Hepatocyte (in vitro differentiated cells): Measurements from ENCODE around the gene ENO2.

Experiments
- EZH2 ChIP-seq: fragments of 200-600 bp; sonication (generic); IDR thresholded peaks from 2 replicates; pipeline ENCODE4 v1.6.1; 2016; ENCODE audit warnings: antibody characterized with exemption, mild to moderate bottlenecking, borderline replicate concordance
- EZH2phosphoT487 ChIP-seq: fragments of 200-600 bp; sonication (generic); IDR thresholded peaks from one replicate; pipeline ENCODE4 v1.6.1; 2018; ENCODE audit warnings: antibody characterized with exemption, mild to moderate bottlenecking, low read depth, moderate library complexity; ENCODE audit not compliant: unreplicated experiment, severe bottlenecking
- TF ChIP-seq, protein P1 (sequence below): fragments of 200-600 bp; sonication (generic); IDR thresholded peaks from 2 replicates; pipeline ENCODE4 v1.5.1; 2016; ENCODE audit warnings: antibody characterized with exemption, mild to moderate bottlenecking; ENCODE audit not compliant: poor library complexity

GRCh38 chr12:6869049-6870021 lies 45.0 kb upstream of the ENO2 start:
- TF ChIP-seq, protein P1, sequence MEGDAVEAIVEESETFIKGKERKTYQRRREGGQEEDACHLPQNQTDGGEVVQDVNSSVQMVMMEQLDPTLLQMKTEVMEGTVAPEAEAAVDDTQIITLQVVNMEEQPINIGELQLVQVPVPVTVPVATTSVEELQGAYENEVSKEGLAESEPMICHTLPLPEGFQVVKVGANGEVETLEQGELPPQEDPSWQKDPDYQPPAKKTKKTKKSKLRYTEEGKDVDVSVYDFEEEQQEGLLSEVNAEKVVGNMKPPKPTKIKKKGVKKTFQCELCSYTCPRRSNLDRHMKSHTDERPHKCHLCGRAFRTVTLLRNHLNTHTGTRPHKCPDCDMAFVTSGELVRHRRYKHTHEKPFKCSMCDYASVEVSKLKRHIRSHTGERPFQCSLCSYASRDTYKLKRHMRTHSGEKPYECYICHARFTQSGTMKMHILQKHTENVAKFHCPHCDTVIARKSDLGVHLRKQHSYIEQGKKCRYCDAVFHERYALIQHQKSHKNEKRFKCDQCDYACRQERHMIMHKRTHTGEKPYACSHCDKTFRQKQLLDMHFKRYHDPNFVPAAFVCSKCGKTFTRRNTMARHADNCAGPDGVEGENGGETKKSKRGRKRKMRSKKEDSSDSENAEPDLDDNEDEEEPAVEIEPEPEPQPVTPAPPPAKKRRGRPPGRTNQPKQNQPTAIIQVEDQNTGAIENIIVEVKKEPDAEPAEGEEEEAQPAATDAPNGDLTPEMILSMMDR, result peak; percentile 82
- TF ChIP-seq EZH2, result no peak
- TF ChIP-seq EZH2phosphoT487, result no peak
